PC-9 (cell line): ENCODE results near the gene ASIC5. TPM values are rescaled to one million over a fixed set of nuclear protein-coding genes. Genes with fewer than 3 reads are reported as not detected.

Experiments
- BruUV-seq: library from RNA; stranded (reverse); fragments of 400-500 nt; replicated peaks from 2 replicates; lab custom pipeline; 2021; lab: Mats Ljungman, UMichigan
- CTCF ChIA-PET: fragments of 300-600 bp; sonication (Branson Sonifier 250); formaldehyde crosslinking; loops from one replicate; lab custom pipeline; 2022; ENCODE audit warnings: antibody characterized with exemption; lab: Charles Lee
- POLR2A ChIA-PET: fragments of 300-600 bp; sonication (Branson Sonifier 250); formaldehyde crosslinking; loops from one replicate; lab custom pipeline; 2022; ENCODE audit warnings: antibody characterized with exemption; ENCODE audit not compliant: unreplicated experiment; lab: Charles Lee
- DNase-seq, 2 experiments: peaks; one replicate each; pipeline versions ENCODE4 v3.0.0 to v3.0.0-alpha.2; 2015 to 2022; ENCODE audit warnings: mixed read lengths in 1 of 2
- H2AFZ ChIP-seq: fragments of 200-600 bp; sonication (generic); 2 replicates; pipeline ENCODE4 v1.8.1; 2017; ENCODE audit warnings: antibody characterized with exemption
- H3F3A ChIP-seq: fragments of 200-600 bp; sonication (generic); 2 replicates; pipeline ENCODE4 v1.8.1; 2017; ENCODE audit warnings: antibody characterized with exemption, mild to moderate bottlenecking, low read depth; ENCODE audit not compliant: insufficient read depth
- H3K27ac ChIP-seq: fragments of 200-600 bp; sonication (generic); 2 replicates; pipeline ENCODE4 v1.6.1; 2016; ENCODE audit warnings: mixed run types
- H3K27me3 ChIP-seq: fragments of 200-600 bp; sonication (generic); 2 replicates; pipeline ENCODE4 v1.6.1; 2016; ENCODE audit warnings: low read depth, mixed run types; ENCODE audit not compliant: insufficient read depth
- H3K36me3 ChIP-seq: fragments of 200-600 bp; sonication (generic); 2 replicates; pipeline ENCODE4 v1.6.1; 2016; ENCODE audit warnings: low read depth, mixed run types
- H3K4me1 ChIP-seq: fragments of 200-600 bp; sonication (generic); replicated peaks from 2 replicates; pipeline ENCODE4 v1.6.1; 2016; ENCODE audit warnings: mixed run types; ENCODE audit not compliant: insufficient read depth
- H3K4me2 ChIP-seq: fragments of 200-600 bp; sonication (generic); 2 replicates; pipeline ENCODE4 v1.6.1; 2017; ENCODE audit warnings: mixed run types
- H3K4me3 ChIP-seq: fragments of 200-600 bp; sonication (generic); 2 replicates; pipeline ENCODE4 v1.6.1; 2016; ENCODE audit warnings: mixed run types
- H3K79me2 ChIP-seq: fragments of 200-600 bp; sonication (generic); 2 replicates; pipeline ENCODE4 v1.6.1; 2017; ENCODE audit warnings: low read depth, mixed run types
- H3K9me2 ChIP-seq: fragments of 200-600 bp; sonication (generic); 2 replicates; pipeline ENCODE4 v1.8.1; 2017; ENCODE audit warnings: mild to moderate bottlenecking; ENCODE audit not compliant: insufficient read depth
- H3K9me3 ChIP-seq: fragments of 200-600 bp; sonication (generic); 2 replicates; pipeline ENCODE4 v1.8.1; 2016; ENCODE audit warnings: low read depth; ENCODE audit not compliant: insufficient read depth
- H4K20me1 ChIP-seq: fragments of 200-600 bp; sonication (generic); 2 replicates; pipeline ENCODE4 v1.8.1; 2017; ENCODE audit not compliant: insufficient read depth
- CTCF ChIP-seq: fragments of 200-600 bp; sonication (generic); conservative IDR thresholded peaks from 2 replicates; pipeline ENCODE4 v1.6.1; 2017; ENCODE audit warnings: mixed run types, antibody characterized with exemption, mild to moderate bottlenecking, moderate library complexity
- EZH2 ChIP-seq: fragments of 200-600 bp; sonication (generic); IDR thresholded peaks from 2 replicates; pipeline ENCODE4 v1.8.0; 2017; ENCODE audit warnings: antibody characterized with exemption, low read depth
- intact Hi-C: fragments of 100-400 bp; cut with micrococcal nuclease; formaldehyde crosslinking; loops from one replicate; pipeline ENCODE4 v1.10.0; 2022; ENCODE audit not compliant: unreplicated experiment
- total RNA-seq: library from RNA; stranded (reverse); gene quantifications from 2 replicates; pipeline ENCODE4 v1.2.3, GENCODE V29; 2021

ASIC5 gene
- total RNA-seq, 1 experiment from 2014 or later, result not detected

- H3K27me3 ChIP-seq, result no peaks in the 10 kb centered on the region
- TF ChIP-seq EZH2 (no peak), CTCF (no peak)
- no peak for DNase-seq
- no peaks in the 10 kb centered on the region for H3F3A ChIP-seq
- H2AFZ ChIP-seq, result no peak overlapping the region
- intact Hi-C loops, result no loop called here
- ChIA-PET CTCF (no interaction called here), POLR2A (no interaction called here)
- BruUV-seq, result no TSS peak
- no peaks in the 10 kb centered on the region for H3K9me3 ChIP-seq
- no peaks in the 10 kb centered on the region for H3K79me2 ChIP-seq
- H3K4me1 ChIP-seq, result no peaks in the 10 kb centered on the region; the same call in 1 of the 2 replicates
- no peak overlapping the region for H3K4me2 ChIP-seq
- no peaks in the 10 kb centered on the region for H4K20me1 ChIP-seq
- no peak overlapping the region for H3K4me3 ChIP-seq
- H3K9me2 ChIP-seq, result no peaks in the 10 kb centered on the region
- H3K36me3 ChIP-seq, result no peaks in the 10 kb centered on the region
- H3K27ac ChIP-seq, result no peak overlapping the region
Measured at GRCh38 chr4:155837203-155837796, 28.8 kb downstream of the ASIC5 start.

GRCh38 chr4:155832664-155833063 lies 33.4 kb downstream of the ASIC5 start:
- H3K9me3 ChIP-seq, result no peaks in the 10 kb centered on the region
- H2AFZ ChIP-seq, result no peak overlapping the region
- no peak for TF ChIP-seq EZH2
- TF ChIP-seq CTCF, result no peak
- no peak overlapping the region for H3K27ac ChIP-seq
- POLR2A ChIA-PET, result no interaction called here
- intact Hi-C loops, result no loop called here
- BruUV-seq, result no TSS peak
- no peaks in the 10 kb centered on the region for H3K9me2 ChIP-seq
- no peak overlapping the region for H3K4me3 ChIP-seq
- H3F3A ChIP-seq, result no peaks in the 10 kb centered on the region
- H3K36me3 ChIP-seq, result no peaks in the 10 kb centered on the region
- DNase-seq, result no peak
- H3K4me1 ChIP-seq, result no peaks in the 10 kb centered on the region
- H3K27me3 ChIP-seq, result no peaks in the 10 kb centered on the region
- CTCF ChIA-PET, result no interaction called here
- H4K20me1 ChIP-seq, result no peaks in the 10 kb centered on the region
- no peaks in the 10 kb centered on the region for H3K79me2 ChIP-seq
- no peak overlapping the region for H3K4me2 ChIP-seq

GRCh38 chr4:155828628-155829027 lies 37.4 kb downstream of the ASIC5 start:
- H2AFZ ChIP-seq, result no peak overlapping the region
- intact Hi-C loops, result no loop called here
- H3K4me3 ChIP-seq, result no peak overlapping the region
- H3K36me3 ChIP-seq, result no peaks in the 10 kb centered on the region
- no peak overlapping the region for H3K4me2 ChIP-seq
- DNase-seq, result no peak
- H3K27me3 ChIP-seq, result no peaks in the 10 kb centered on the region
- no peaks in the 10 kb centered on the region for H4K20me1 ChIP-seq
- no peaks in the 10 kb centered on the region for H3K9me3 ChIP-seq
- ChIA-PET POLR2A (no interaction called here), CTCF (no interaction called here)
- H3K27ac ChIP-seq, result no peak overlapping the region
- no peaks in the 10 kb centered on the region for H3K4me1 ChIP-seq
- H3F3A ChIP-seq, result no peaks in the 10 kb centered on the region
- H3K9me2 ChIP-seq, result no peaks in the 10 kb centered on the region
- TF ChIP-seq CTCF, result no peak
- no peak for TF ChIP-seq EZH2
- no TSS peak for BruUV-seq
- no peaks in the 10 kb centered on the region for H3K79me2 ChIP-seq
